GM13977 (cell line): ENCODE measurements around the gene ITSN1.

ENCODE experiments used
- DNase-seq: peaks from one replicate; pipeline ENCODE4 v3.0.0; 2012; ENCODE audit warnings: low spot score
- in situ Hi-C: fragments of 300-500 bp; cut with MboI; formaldehyde crosslinking; loops from one replicate; pipeline ENCODE4 v1.12.0; 2022; ENCODE audit warnings: low sequenced_read_pairs, low pct_unique_long_range_greater_than_20kb, mixed read lengths, inconsistent platforms; ENCODE audit not compliant: unreplicated experiment
- TF ChIP-seq, protein P1 (sequence below): IDR thresholded peaks from 2 replicates; pipeline ENCODE4 v1.5.1; 2012; ENCODE audit warnings: mild to moderate bottlenecking, control low read depth; ENCODE audit not compliant: insufficient read depth; ENCODE audit errors: extremely low read depth, missing control alignments

Gene ITSN1

DNA sequence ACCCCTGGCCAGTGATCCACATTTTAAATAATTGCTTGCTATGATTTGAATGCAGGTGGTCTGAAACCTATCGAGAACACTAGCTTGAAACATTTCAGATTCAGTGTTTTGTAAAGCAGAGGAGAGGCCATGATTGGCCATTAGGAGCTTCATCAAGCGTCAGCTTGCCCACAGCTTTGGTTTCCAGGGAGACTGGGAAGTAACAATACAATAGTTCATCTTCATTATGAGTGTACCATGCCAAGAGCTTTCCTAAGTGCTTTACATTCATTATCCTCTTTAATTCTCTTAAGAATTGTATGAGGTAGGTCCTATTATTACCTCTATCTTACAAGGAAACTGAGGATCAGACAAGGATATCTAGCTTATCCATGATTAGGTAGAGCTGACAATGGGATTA, 301.0 kb downstream of the ITSN1 start:
- TF ChIP-seq, protein P1, sequence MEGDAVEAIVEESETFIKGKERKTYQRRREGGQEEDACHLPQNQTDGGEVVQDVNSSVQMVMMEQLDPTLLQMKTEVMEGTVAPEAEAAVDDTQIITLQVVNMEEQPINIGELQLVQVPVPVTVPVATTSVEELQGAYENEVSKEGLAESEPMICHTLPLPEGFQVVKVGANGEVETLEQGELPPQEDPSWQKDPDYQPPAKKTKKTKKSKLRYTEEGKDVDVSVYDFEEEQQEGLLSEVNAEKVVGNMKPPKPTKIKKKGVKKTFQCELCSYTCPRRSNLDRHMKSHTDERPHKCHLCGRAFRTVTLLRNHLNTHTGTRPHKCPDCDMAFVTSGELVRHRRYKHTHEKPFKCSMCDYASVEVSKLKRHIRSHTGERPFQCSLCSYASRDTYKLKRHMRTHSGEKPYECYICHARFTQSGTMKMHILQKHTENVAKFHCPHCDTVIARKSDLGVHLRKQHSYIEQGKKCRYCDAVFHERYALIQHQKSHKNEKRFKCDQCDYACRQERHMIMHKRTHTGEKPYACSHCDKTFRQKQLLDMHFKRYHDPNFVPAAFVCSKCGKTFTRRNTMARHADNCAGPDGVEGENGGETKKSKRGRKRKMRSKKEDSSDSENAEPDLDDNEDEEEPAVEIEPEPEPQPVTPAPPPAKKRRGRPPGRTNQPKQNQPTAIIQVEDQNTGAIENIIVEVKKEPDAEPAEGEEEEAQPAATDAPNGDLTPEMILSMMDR = no peak
- in situ Hi-C loops = no loop called here
- no peak for DNase-seq

- no peak for DNase-seq
- TF ChIP-seq, protein P1 = no peak
- in situ Hi-C loops = no loop called here
Measured at GRCh38 chr21:33944185-33944763, 302.0 kb downstream of the ITSN1 start.

- TF ChIP-seq, protein P1 = no peak
- in situ Hi-C loops = no loop called here
- DNase-seq = no peak
Measured at GRCh38 chr21:33945652-33946270, 303.5 kb downstream of the ITSN1 start.

DNA sequence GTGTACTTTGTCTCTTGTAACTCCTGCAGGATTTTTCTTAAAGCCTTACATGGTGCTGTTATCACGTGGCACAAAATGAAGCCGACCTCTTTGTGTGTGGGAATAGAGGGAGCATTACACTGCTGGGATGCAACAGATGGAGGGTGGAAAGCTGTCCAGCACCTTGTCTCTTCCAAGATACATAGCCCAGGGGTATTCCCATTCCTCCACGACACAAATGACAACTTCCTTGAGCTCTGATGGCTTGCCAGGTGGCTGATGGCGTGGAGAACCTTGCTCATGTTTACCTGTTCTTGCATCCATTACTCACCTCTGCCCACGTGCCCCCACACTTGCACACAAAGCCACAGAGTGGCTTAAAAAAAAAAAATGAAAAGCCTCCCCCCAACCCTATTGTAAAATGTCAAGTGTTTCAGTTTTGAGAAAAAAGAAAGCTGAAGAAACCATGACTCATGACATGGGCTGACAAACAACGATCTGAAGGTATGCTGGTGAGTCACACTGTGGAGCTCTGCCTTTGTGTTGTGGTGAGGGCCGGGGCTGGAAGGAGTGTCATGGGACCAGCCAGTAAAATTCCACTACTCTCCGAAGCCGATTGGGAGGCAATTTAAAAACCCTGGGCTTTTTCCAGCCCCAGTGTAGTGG, 305.3 kb downstream of the ITSN1 start:
- in situ Hi-C loops = no loop called here
- TF ChIP-seq, protein P1 = no peak
- peak; percentile 71 for DNase-seq

GRCh38 chr21:33948096-33948950, 306.0 kb downstream of the ITSN1 start:
- TF ChIP-seq, protein P1 = no peak
- in situ Hi-C loops = no loop called here
- DNase-seq = peak; percentile 44

GRCh38 chr21:33948951-33949444, 306.7 kb downstream of the ITSN1 start:
- in situ Hi-C loops = no loop called here
- DNase-seq = no peak
- TF ChIP-seq, protein P1 = no peak
